SU-DHL-6 (cell line): Measurements from ENCODE around the gene MCU.
"Not testable (repeated sequence)": the region's sequence is repeated elsewhere in the genome, so short reads cannot be mapped to it uniquely, and the experiment has no call there.

ENCODE experiments used
- H2AFZ ChIP-seq: fragments of 200-600 bp; sonication (generic); 2 replicates; pipeline ENCODE4 v1.6.1; 2014; ENCODE audit warnings: low read depth, mild to moderate bottlenecking, moderate library complexity, mixed read lengths, antibody characterized with exemption, low read length; ENCODE audit not compliant: severe bottlenecking
- H3F3A ChIP-seq: fragments of 200-600 bp; shearing (Covaris generic); 2 replicates; pipeline ENCODE4 v1.6.0; 2016; ENCODE audit warnings: antibody characterized with exemption, mild to moderate bottlenecking; ENCODE audit not compliant: insufficient read depth
- H3K27ac ChIP-seq: fragments of 200-600 bp; sonication (generic); 2 replicates; pipeline ENCODE4 v1.5.1; 2016; ENCODE audit warnings: low read depth, mild to moderate bottlenecking, low read length, moderate library complexity, mixed read lengths
- H3K27me3 ChIP-seq: fragments of 200-600 bp; sonication (generic), shearing (Covaris generic); 2 replicates; pipeline ENCODE4 v1.6.0; 2014; ENCODE audit warnings: mild to moderate bottlenecking, low read length
- H3K36me3 ChIP-seq: fragments of 200-600 bp; sonication (generic); 2 replicates; pipeline ENCODE4 v1.6.1; 2014; ENCODE audit warnings: mild to moderate bottlenecking, low read length, mixed read lengths
- H3K4me2 ChIP-seq: fragments of 300-600, 200-600 bp; shearing (Covaris generic), sonication (generic); 2 replicates; pipeline ENCODE4 v1.6.0; 2014; ENCODE audit warnings: low read length, low read depth, mild to moderate bottlenecking; ENCODE audit not compliant: poor library complexity, severe bottlenecking
- H3K4me3 ChIP-seq: fragments of 200-600 bp; sonication (generic); 2 replicates; pipeline ENCODE4 v1.5.1; 2014; ENCODE audit warnings: antibody characterized with exemption, low read length, mild to moderate bottlenecking, mixed read lengths; ENCODE audit not compliant: insufficient read depth, poor library complexity, severe bottlenecking
- H3K79me2 ChIP-seq: fragments of 200-600 bp; sonication (generic); 2 replicates; pipeline ENCODE4 v1.6.1; 2014; ENCODE audit warnings: mild to moderate bottlenecking, low read length, moderate library complexity; ENCODE audit not compliant: insufficient read depth
- H3K9ac ChIP-seq: fragments of 200-600 bp; sonication (generic); 2 replicates; pipeline ENCODE4 v1.7.0; 2014; ENCODE audit warnings: mild to moderate bottlenecking, low read length
- H3K9me2 ChIP-seq: fragments of 200-600 bp; sonication (generic); replicated peaks from 2 replicates; pipeline ENCODE4 v1.6.1; 2014; ENCODE audit warnings: low read length; ENCODE audit not compliant: insufficient read depth
- H3K9me3 ChIP-seq: fragments of 200-600 bp; sonication (generic); 2 replicates; pipeline ENCODE4 v1.6.1; 2014; ENCODE audit warnings: low read length, mixed read lengths; ENCODE audit not compliant: insufficient read depth
- H4K20me1 ChIP-seq: fragments of 200-600 bp; sonication (generic); 2 replicates; pipeline ENCODE4 v1.6.1; 2014; ENCODE audit warnings: low read depth, mild to moderate bottlenecking, antibody characterized with exemption, low read length, moderate library complexity, mixed read lengths
- EZH2phosphoT487 ChIP-seq: fragments of 200-600 bp; sonication (generic), shearing (Covaris generic); conservative IDR thresholded peaks from 2 replicates; pipeline ENCODE4 v1.6.1; 2018; ENCODE audit warnings: mild to moderate bottlenecking, antibody characterized with exemption, low read length, moderate library complexity, mixed read lengths
- TF ChIP-seq, protein P1 (sequence below): fragments of 200-600 bp; sonication (generic); IDR thresholded peaks from one replicate; pipeline ENCODE4 v1.5.1; 2017; ENCODE audit warnings: antibody characterized with exemption, mild to moderate bottlenecking, low read length, moderate library complexity; ENCODE audit not compliant: insufficient read depth, poor library complexity, severe bottlenecking

Gene MCU

DNA sequence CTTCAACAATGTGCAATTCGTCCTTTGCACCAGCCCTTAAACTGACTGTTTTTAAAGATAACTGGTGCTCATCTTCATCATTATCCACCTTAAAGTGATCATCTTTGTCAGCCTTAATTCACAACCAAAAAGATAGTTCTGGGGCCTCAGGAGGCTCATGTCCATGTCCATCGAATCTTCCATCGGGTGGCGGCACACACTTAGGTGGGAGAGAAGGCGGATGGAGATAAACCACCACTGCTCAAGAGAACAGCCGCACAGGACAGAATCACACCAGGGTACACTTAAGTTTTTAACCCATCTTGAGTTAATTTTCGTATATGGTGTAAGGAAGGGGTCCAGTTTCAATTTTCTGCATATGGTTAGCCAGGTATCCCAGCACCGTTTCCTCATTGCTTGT lies 226.4 kb downstream of the MCU start:
- Histone ChIP-seq H3K27ac (no peak overlapping the region), H3K9ac (no peak overlapping the region), H4K20me1 (no peaks in the 10 kb centered on the region), H2AFZ (no peak overlapping the region), H3K27me3 (no peaks in the 10 kb centered on the region), H3F3A (no peaks in the 10 kb centered on the region), H3K36me3 (no peaks in the 10 kb centered on the region), H3K4me3 (no peak overlapping the region), H3K79me2 (no peaks in the 10 kb centered on the region), H3K9me2 (no peaks in the 10 kb centered on the region), H3K9me3 (no peaks in the 10 kb centered on the region; the same call in 1 of the 2 replicates), H3K4me2 (no peak overlapping the region)
- no peak for TF ChIP-seq EZH2phosphoT487
- TF ChIP-seq, protein P1, sequence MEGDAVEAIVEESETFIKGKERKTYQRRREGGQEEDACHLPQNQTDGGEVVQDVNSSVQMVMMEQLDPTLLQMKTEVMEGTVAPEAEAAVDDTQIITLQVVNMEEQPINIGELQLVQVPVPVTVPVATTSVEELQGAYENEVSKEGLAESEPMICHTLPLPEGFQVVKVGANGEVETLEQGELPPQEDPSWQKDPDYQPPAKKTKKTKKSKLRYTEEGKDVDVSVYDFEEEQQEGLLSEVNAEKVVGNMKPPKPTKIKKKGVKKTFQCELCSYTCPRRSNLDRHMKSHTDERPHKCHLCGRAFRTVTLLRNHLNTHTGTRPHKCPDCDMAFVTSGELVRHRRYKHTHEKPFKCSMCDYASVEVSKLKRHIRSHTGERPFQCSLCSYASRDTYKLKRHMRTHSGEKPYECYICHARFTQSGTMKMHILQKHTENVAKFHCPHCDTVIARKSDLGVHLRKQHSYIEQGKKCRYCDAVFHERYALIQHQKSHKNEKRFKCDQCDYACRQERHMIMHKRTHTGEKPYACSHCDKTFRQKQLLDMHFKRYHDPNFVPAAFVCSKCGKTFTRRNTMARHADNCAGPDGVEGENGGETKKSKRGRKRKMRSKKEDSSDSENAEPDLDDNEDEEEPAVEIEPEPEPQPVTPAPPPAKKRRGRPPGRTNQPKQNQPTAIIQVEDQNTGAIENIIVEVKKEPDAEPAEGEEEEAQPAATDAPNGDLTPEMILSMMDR, result no peak

DNA sequence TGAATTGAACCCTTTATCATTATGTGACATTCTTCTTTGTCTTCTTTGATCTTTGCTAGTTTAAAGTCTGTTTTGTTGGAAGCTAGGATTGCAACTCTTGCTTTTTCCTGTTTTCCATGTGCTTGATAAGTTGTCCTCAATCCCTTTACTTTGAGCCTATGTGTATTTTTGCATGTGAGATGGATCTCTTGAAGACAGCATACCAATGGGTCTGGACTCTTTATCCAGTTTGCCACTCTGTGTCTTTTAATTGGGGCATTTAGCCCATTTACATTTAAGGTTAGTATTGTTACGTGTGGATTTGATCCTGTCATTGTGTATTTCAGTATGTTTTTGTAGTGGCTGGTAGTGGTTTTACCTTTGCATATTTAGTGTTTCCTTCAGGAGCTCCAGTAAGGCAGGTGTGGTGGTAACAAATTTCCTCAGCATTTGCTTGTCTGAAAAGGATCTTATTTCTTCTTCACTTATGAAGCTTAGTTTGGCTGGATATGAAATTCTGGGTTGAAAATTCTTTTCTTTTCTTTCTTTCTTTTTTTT lies 229.3 kb downstream of the MCU start:
- not testable (repeated sequence) for H3F3A ChIP-seq, H3K4me3 ChIP-seq, H3K27ac ChIP-seq, H2AFZ ChIP-seq, H3K9me3 ChIP-seq, H3K9me2 ChIP-seq, H3K36me3 ChIP-seq, H4K20me1 ChIP-seq, H3K79me2 ChIP-seq, H3K27me3 ChIP-seq, H3K4me2 ChIP-seq, H3K9ac ChIP-seq

DNA sequence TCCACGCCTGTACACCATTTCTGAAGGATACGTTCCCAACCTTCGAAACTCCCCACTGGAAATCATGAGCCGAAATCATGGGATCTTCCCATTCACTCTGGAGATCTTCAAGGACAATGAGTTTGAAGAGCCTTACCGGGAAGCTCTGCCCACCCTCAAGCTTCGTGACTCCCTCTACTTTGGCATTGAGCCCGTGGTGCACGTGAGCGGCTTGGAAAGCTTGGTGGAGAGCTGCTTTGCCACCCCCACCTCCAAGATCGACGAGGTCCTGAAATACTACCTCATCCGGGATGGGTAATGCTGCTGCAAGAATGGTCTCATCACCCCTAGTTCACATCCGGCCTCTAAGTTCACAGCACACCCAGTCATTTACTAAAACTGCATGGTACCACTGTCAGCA lies 232.4 kb downstream of the MCU start:
- Histone ChIP-seq H3F3A (no peaks in the 10 kb centered on the region), H2AFZ (no peak overlapping the region), H3K27me3 (no peaks in the 10 kb centered on the region), H3K79me2 (no peaks in the 10 kb centered on the region), H3K9me2 (no peaks in the 10 kb centered on the region), H3K9me3 (no peaks in the 10 kb centered on the region; the same call in 1 of the 2 replicates), H3K9ac (no peak overlapping the region), H3K4me3 (no peak overlapping the region), H3K36me3 (no peaks in the 10 kb centered on the region), H3K4me2 (no peak overlapping the region), H3K27ac (no peak overlapping the region), H4K20me1 (no peaks in the 10 kb centered on the region)
- TF ChIP-seq EZH2phosphoT487, result no peak
- TF ChIP-seq, protein P1, result no peak

DNA sequence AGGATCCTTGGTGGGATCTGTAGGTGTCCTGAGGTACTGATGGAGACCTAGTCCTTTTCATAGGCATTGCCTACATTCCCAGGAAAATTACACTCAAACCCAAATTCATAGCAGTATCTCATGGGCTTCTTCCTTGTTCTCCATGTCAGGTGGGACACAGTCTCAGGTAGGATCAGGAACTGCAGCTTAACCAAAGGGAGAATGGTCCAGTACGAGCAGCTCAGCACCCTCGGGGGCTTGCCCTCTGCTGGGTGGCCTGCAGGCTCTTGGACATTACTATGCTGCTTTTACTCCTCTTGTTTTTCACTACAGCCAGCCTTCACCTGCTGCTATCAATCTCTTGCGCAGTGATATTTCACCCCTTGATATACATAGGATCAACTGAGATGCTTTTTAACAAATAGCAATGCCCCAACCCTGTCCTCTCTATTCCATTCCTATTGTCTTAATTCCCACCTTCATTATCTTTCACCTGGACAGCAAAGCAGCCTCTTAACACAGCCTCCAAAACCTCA lies 234.1 kb downstream of the MCU start:
- Histone ChIP-seq H3K9ac (no peak overlapping the region), H4K20me1 (no peaks in the 10 kb centered on the region), H2AFZ (no peak overlapping the region), H3K36me3 (no peaks in the 10 kb centered on the region), H3K9me3 (no peaks in the 10 kb centered on the region; the same call in 1 of the 2 replicates), H3K4me2 (no peak overlapping the region), H3K27ac (no peak overlapping the region), H3F3A (no peaks in the 10 kb centered on the region), H3K4me3 (no peak overlapping the region), H3K9me2 (no peaks in the 10 kb centered on the region), H3K27me3 (no peaks in the 10 kb centered on the region), H3K79me2 (no peaks in the 10 kb centered on the region)
- TF ChIP-seq, protein P1, result no peak
- no peak for TF ChIP-seq EZH2phosphoT487
